Fibroblast of pulmonary artery (primary cell): Measurements from ENCODE around the gene CASQ1.

Experiments used
- DNase-seq: peaks from one replicate; pipeline ENCODE4 v3.0.0-alpha.2; 2010; ENCODE audit warnings: low read depth
- H3K4me3 ChIP-seq: replicated peaks from 2 replicates; pipeline ENCODE4 v1.5.1; 2011; ENCODE audit warnings: low read depth, mild to moderate bottlenecking, control low read depth, low read length, moderate library complexity
- TF ChIP-seq, protein P1 (sequence below): IDR thresholded peaks from 2 replicates; pipeline ENCODE4 v1.5.1; 2011; ENCODE audit warnings: mild to moderate bottlenecking, control low read depth, low read length, inconsistent platforms; ENCODE audit errors: missing control alignments

CASQ1 gene

DNA sequence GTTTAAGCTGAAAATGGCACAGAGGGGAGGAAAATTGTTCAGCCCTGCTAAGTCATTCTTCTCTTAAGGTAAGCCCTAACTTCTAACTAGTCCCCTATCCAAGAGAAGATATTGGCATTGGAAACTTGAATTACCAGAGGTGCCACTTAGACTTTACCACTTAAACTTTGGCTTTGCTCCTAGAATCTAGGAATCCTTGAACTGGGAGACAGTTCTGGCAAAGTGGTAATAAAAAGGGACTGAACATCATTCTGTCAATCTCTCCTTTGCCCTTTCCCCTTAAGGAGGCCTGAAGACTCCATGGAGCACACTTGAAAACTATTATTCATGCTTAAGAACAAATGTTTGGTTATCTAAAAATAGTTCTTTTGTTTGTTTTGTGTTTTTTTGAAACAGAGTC, 30.5 kb upstream of the CASQ1 start:
- DNase-seq, result no peak
- TF ChIP-seq, protein P1, sequence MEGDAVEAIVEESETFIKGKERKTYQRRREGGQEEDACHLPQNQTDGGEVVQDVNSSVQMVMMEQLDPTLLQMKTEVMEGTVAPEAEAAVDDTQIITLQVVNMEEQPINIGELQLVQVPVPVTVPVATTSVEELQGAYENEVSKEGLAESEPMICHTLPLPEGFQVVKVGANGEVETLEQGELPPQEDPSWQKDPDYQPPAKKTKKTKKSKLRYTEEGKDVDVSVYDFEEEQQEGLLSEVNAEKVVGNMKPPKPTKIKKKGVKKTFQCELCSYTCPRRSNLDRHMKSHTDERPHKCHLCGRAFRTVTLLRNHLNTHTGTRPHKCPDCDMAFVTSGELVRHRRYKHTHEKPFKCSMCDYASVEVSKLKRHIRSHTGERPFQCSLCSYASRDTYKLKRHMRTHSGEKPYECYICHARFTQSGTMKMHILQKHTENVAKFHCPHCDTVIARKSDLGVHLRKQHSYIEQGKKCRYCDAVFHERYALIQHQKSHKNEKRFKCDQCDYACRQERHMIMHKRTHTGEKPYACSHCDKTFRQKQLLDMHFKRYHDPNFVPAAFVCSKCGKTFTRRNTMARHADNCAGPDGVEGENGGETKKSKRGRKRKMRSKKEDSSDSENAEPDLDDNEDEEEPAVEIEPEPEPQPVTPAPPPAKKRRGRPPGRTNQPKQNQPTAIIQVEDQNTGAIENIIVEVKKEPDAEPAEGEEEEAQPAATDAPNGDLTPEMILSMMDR, result no peak
- H3K4me3 ChIP-seq, result no peak overlapping the region

DNA sequence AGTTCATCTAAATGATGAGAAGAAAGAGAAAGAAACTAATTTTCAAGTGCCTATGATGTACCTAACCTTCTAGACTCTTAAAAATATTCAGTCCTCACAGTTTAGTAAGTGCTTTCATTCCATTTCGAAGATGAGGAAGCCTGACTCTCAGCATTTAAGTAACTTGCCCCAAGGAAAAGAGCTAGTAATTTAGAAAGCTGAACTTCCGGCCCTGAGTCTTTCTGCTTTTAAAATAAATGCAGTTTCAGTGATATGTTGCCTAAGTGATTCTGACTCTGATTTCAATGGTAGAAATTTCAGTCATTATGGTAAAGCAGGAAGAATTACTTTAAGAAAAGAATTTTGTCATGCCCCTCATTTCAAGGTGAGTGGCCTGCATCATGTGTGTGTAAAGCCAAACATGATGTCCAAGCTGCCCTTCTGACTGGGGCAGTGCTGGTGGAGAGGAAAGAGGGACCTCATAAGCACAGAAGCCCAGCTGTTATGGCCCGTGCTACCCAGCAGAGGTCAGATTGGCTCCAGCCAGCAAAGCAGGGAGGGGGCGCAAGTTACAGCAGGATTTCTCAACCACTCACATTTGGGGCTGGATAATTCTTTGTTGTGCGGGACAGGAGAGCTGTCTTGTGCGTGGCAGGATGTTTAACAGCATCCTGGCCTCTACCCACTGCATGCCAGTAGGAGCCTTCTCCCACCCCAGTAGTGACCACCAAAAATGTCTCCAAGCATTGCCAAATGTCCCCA, 28.2 kb upstream of the CASQ1 start:
- peak; percentile 40 for DNase-seq
- no peak overlapping the region for H3K4me3 ChIP-seq
- TF ChIP-seq, protein P1, result peak; percentile 49

DNA sequence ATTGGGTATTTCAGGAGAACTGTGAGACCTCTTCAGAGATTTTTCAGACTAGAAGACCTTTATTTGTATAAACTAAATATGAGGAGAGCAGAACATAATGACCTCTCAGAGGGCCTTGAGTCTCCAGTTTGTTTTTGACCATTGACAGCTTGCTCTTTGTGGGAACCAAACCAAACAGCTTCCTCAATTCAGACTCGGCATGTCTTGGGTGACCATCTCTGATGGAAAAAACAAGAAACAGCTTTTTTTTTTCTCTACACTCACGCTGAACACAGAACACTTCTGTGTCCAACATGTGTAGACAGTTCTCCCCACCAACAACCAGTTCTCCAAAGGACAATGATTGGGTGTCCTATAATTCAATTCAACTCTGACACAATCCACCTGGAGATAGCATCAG, 27.4 kb upstream of the CASQ1 start:
- no peak for DNase-seq
- H3K4me3 ChIP-seq, result no peak overlapping the region
- TF ChIP-seq, protein P1, result no peak

DNA sequence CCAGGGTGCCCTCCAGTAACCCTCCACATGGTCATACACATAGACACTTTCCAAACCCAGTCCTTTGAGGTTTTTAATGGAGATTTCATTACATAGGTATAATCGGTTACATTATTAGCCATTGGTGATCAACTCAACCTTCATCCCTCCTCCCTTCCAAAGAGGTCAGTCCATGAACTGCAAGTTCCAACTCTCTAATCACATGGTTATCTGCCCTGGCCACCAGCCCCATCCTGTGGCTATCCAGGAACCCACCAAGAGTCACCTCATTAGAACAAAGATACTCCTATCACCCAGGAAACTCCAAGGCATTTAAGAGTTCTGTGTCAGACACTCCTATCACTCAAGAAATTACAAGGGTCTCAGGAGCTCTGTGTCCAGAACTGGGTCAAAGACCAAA, 26.8 kb upstream of the CASQ1 start:
- DNase-seq, result no peak

DNA sequence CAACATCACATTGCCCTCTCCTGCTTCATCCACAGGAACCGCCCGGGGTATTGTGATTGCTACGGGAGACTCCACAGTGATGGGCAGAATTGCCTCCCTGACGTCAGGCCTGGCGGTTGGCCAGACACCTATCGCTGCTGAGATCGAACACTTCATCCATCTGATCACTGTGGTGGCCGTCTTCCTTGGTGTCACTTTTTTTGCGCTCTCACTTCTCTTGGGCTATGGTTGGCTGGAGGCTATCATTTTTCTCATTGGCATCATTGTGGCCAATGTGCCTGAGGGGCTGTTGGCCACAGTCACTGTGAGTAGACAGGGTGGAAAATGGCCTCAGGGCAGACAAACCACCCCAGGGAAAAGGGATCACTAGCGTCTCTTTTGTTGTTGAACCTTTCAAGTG, 26.3 kb upstream of the CASQ1 start:
- no peak overlapping the region for H3K4me3 ChIP-seq
- no peak for DNase-seq
- TF ChIP-seq, protein P1, result no peak

More for the DNA sequence above, 26.8 kb upstream of the CASQ1 start:
- TF ChIP-seq, protein P1, result no peak
- H3K4me3 ChIP-seq, result no peak overlapping the region

DNA sequence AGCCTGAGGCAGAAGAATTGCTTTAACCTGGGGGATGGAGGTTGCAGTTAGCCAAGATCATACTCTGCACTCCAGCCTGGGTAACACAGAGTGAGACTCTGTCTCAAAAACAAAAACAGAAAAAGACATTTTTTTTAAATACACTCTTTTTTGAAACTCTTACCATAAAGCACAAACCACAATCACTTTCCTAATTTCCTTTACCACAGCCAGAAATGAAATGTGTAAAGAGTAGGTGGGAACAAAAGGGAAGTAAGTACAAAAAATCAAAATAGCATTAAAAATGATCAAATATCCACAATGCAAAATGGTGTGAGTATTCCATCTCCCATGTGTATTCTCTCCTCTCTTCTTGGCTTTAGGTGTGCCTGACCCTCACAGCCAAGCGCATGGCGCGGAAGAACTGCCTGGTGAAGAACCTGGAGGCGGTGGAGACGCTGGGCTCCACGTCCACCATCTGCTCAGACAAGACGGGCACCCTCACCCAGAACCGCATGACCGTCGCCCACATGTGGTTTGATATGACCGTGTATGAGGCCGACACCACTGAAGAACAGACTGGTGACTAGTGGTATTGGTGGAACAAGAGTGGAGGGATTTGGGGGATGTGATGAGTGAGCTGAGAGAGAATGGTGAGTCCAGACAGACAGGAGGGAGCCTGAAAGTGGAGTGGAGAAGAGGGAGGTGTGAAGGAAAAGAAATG, 24.1 kb upstream of the CASQ1 start:
- TF ChIP-seq, protein P1, result no peak
- no peak overlapping the region for H3K4me3 ChIP-seq
- no peak for DNase-seq
